Heart right ventricle (tissue), 16 donors: ENCODE measurements around the gene SIRT3. TPM values are rescaled to one million over a fixed set of nuclear protein-coding genes. Genes with fewer than 3 reads are reported as not detected.

Source experiments
- ATAC-seq, 8 donors: fragments of 200-7000 bp; cut with Tn5 transposase; one replicate each; pipeline ENCODE4 v1.9.1; 2020; ENCODE audit warnings: mild to moderate bottlenecking in 8 of 8, moderate library complexity in 8 of 8, moderate number of reproducible peaks in 1 of 8
- DNase-seq, 2 donors: peaks; one replicate each; pipeline ENCODE4 v3.0.0-alpha.2; 2020
- H3K27ac ChIP-seq, 10 donors: fragments of 200-600 bp; sonication (generic) in 2 of 10; one replicate each; pipeline versions ENCODE4 v1.5.0 to v1.8.0; 2020 to 2022; ENCODE audit warnings: mild to moderate bottlenecking in 3 of 10
- H3K27me3 ChIP-seq, 7 donors: fragments of 200-600 bp; one replicate each; pipeline ENCODE4 v1.8.0; 2021 to 2022; ENCODE audit warnings: mild to moderate bottlenecking in 2 of 7
- H3K36me3 ChIP-seq, 9 donors: fragments of 200-600 bp; sonication (generic) in 1 of 9; one replicate each; pipeline versions ENCODE4 v1.5.0 to v1.8.0; 2020 to 2022; ENCODE audit warnings: mild to moderate bottlenecking in 2 of 9
- H3K4me1 ChIP-seq, 9 donors: fragments of 200-600 bp; sonication (generic) in 1 of 9; one replicate each; pipeline versions ENCODE4 v1.5.0 to v1.8.0; 2020 to 2022; ENCODE audit warnings: mild to moderate bottlenecking in 4 of 9
- H3K4me3 ChIP-seq, 10 donors: fragments of 200-600 bp; sonication (generic) in 2 of 10; one replicate each; pipeline versions ENCODE4 v1.5.0 to v1.8.0; 2020 to 2022; ENCODE audit warnings: mild to moderate bottlenecking in 7 of 10, moderate library complexity in 2 of 10
- H3K9me3 ChIP-seq, 11 donors: fragments of 200-600 bp in 10 of 11; sonication (generic) in 2 of 11; one replicate each; pipeline versions ENCODE4 v1.5.0 to v1.8.0; 2013 to 2022; ENCODE audit warnings: mild to moderate bottlenecking in 2 of 11, control low read depth in 1 of 11, moderate library complexity in 1 of 11
- WGBS, 2 donors: extraction: QIAGEN DNeasy Blood & Tissue Kit; methylation state at CpG; one replicate each; pipeline ENCODE4 v1.1.7; 2013; ENCODE audit warnings: inconsistent platforms in 1 of 2; 5-methylcytosine and 5-hydroxymethylcytosine counted together
- intact Hi-C, 10 donors: fragments of 100-400 bp; cut with DNase I; formaldehyde crosslinking; loops; one replicate each; pipeline versions ENCODE4 v1.11.1 to v1.14.2; 2022
- polyA plus RNA-seq, 2 donors: library from polyadenylated mRNA; stranded (reverse); fragments of 200-250 nt; gene quantifications; one replicate each; pipeline ENCODE4 v1.2.3, GENCODE V29; 2013
- total RNA-seq, 10 donors: library from RNA; stranded (reverse); fragmentation: NEBNext Ultra II Directional in 3 of 10; extraction: Animal tissue kit (Norgen Biotek cat#: 25700) in 3 of 10; gene quantifications; one replicate each; pipeline versions ENCODE4 v1.2.1 to v1.2.4, GENCODE V29; 2021 to 2023
- TF ChIP-seq, protein P1 (sequence below), 9 donors: fragments of 200-600 bp; sonication (generic) in 2 of 9; IDR thresholded peaks; one replicate each; pipeline versions ENCODE4 v1.5.0 to v1.8.0; 2021 to 2022; ENCODE audit warnings: antibody characterized with exemption in 9 of 9, mild to moderate bottlenecking in 5 of 9, moderate library complexity in 1 of 9
- donor health status: Arrhythmogenic right ventricular cardiomyopathy.
- donor health status: ischemic (EF 13 %, LVEDD 7.1; RV severe dilation, severe dysfunction).
- donor health status: healthy with polysubstance abuse.
- donor health status: DM: no; HTN: yes; CAD: no.
- donor health status: DM: no; HTN: no; CAD: no.
- donor health status: ischemic (EF 25% LVEDD 6.9; RV normal size, moderate dysfunction).
- donor health status: ischemic (EF 25% LVEDD 5.7; RV mildly dilated, moderate dysfunction).
- donor health status: healthy.
- donor health status: DM: yes; HTN: yes; CAD: no.
- donor health status: Ischemic cardiomyopathy.
- donor health status: ischemic (EF 35%, LVEDD 5.7; RV mildly dilated, moderate dysfunction).
- donor health status: nonischemic (EF 11% LVEDD 7.7; RV severe dilation, severe dysfunction).
- donor health status: DM: yes; HTN: yes; CAD: no.
- donor health status: PGD.
- donor health status: ischemic (EF 29% LVEDD 5.4; RV normal size, mild dysfunction).
- donor health status: nonischemic (EF 23%, LVEDD 6.1; RV moderate dilation, normal function).

The SIRT3 gene
- total and polyA plus RNA-seq, 12 donors, result 18.5 to 50.2 (median 34.9) TPM

DNA sequence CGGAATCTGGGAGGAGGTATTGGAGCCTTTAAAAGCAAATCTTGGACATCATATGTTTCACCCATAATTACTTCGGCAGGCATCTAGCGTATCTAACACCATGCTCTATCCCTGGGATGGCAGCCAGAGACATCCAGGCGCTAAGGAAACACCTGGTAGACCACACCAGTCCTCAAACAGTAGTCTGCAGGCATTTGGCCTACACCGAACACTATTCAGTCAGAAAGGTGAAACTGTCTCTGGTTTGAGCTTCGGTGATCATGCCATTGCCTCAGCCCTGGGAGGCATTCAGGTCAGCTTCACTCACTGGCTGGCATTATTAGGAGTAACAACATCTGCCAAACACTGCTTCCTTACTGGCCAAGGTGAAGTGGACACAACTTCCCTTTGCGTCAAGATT is 11.7 kb downstream of the SIRT3 start:
- H3K9me3 ChIP-seq, result no peaks in the 10 kb centered on the region
- H3K4me3 ChIP-seq, result no peak overlapping the region
- DNase-seq (no peak), ATAC-seq (peak in 2 of 8 donors; percentile 52 to 61)
- intact Hi-C loops, result no loop called here
- H3K4me1 ChIP-seq, result peaks cover 0 to 39% (median 0%) of the 10 kb centered on the region in 9 donors
- no peaks in the 10 kb centered on the region for H3K27me3 ChIP-seq
- peaks cover 0 to 31% (median 0%) of the 10 kb centered on the region in 9 donors for H3K36me3 ChIP-seq
- WGBS, 2 donors, result 72 to 87% methylated on average over 7 of the region's 7 CpGs
- peak overlapping the region in 2 of 10 donors; percentile 7 to 18 for H3K27ac ChIP-seq
- TF ChIP-seq, protein P1, sequence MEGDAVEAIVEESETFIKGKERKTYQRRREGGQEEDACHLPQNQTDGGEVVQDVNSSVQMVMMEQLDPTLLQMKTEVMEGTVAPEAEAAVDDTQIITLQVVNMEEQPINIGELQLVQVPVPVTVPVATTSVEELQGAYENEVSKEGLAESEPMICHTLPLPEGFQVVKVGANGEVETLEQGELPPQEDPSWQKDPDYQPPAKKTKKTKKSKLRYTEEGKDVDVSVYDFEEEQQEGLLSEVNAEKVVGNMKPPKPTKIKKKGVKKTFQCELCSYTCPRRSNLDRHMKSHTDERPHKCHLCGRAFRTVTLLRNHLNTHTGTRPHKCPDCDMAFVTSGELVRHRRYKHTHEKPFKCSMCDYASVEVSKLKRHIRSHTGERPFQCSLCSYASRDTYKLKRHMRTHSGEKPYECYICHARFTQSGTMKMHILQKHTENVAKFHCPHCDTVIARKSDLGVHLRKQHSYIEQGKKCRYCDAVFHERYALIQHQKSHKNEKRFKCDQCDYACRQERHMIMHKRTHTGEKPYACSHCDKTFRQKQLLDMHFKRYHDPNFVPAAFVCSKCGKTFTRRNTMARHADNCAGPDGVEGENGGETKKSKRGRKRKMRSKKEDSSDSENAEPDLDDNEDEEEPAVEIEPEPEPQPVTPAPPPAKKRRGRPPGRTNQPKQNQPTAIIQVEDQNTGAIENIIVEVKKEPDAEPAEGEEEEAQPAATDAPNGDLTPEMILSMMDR (IDR thresholded peaks at IDR 0.05), result no peak

DNA sequence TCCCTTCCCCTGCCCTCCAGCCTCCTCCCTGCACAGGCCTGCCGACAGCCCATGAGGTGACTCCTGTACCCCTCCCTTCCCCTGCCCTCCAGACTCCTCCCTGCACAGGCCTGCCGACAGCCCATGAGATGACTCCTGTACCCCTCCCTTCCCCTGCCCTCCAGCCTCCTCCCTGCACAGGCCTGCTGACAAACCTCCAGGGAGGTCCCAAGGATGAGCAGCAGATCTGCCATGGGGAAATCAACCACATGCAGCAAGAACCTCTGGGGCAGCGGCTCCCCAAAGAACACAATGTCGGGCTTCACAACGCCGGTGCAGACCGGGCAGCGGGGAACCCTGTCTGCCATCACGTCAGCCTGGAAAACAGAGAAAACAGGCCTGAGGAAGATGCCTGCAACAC is 12.3 kb downstream of the SIRT3 start:
- no peak for DNase-seq
- H3K36me3 ChIP-seq, result peaks cover 0 to 31% (median 0%) of the 10 kb centered on the region in 9 donors
- peak in 1 of 8 donors; percentile 14 for ATAC-seq
- WGBS, 2 donors, result 74 to 92% methylated on average over 7 to 9 of the region's 9 CpGs
- H3K27ac ChIP-seq, result peak overlapping the region in 2 of 10 donors; percentile 7 to 18
- H3K27me3 ChIP-seq, result no peaks in the 10 kb centered on the region
- intact Hi-C loops, result no loop called here
- H3K4me1 ChIP-seq, result peaks cover 0 to 39% (median 0%) of the 10 kb centered on the region in 9 donors
- TF ChIP-seq, protein P1 (IDR thresholded peaks at IDR 0.05), result no peak
- no peaks in the 10 kb centered on the region for H3K9me3 ChIP-seq
- no peak overlapping the region for H3K4me3 ChIP-seq

DNA sequence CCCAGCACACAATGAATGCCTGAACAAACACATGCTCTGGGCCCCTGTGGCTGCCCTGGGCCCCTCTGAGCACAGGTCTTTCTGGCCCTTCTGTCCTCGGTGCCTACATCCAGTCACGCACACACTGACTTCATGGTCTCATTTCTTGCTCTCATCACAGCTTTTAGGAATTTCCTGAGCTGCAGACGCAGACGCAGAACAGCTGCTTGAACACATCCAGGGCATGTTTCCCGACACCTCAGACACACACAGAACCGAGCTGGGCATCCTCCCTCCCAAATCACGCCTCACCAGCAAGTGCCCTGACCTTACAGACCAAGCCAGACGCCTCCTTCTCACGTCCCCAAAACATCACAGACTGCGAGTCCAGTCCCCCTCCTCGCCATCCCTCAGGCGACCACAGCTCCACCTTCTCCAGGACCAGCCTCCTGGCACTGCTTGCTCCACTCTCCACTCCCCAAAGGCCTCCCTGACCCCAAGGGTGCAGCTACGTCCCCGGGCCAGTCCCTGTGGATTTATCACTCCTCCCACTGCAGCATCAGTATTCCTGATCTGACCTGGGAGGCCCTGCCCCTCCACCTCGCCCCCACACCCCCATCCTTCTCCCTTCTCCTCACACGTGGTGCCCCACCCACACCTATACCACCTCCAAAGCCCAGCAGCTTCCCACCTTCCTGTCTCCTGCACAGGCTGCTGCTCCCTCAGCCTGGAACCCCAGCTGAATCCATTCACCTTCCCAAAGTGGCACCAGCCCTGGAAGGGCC is 12.9 kb downstream of the SIRT3 start:
- TF ChIP-seq, protein P1 (IDR thresholded peaks at IDR 0.05), result no peak
- ATAC-seq, result peak in 2 of 8 donors; percentile 27
- H3K27me3 ChIP-seq, result no peaks in the 10 kb centered on the region
- no peaks in the 10 kb centered on the region for H3K9me3 ChIP-seq
- H3K4me1 ChIP-seq, result peaks cover 0 to 39% (median 0%) of the 10 kb centered on the region in 9 donors
- H3K4me3 ChIP-seq, result no peak overlapping the region
- no peak for DNase-seq
- 77 to 81% methylated on average over 16 of the region's 16 CpGs for WGBS, 2 donors
- intact Hi-C loops, result no loop called here
- peak overlapping the region in 2 of 10 donors; percentile 3 to 60 for H3K27ac ChIP-seq
- H3K36me3 ChIP-seq, result peaks cover 0 to 37% (median 5%) of the 10 kb centered on the region in 9 donors

DNA sequence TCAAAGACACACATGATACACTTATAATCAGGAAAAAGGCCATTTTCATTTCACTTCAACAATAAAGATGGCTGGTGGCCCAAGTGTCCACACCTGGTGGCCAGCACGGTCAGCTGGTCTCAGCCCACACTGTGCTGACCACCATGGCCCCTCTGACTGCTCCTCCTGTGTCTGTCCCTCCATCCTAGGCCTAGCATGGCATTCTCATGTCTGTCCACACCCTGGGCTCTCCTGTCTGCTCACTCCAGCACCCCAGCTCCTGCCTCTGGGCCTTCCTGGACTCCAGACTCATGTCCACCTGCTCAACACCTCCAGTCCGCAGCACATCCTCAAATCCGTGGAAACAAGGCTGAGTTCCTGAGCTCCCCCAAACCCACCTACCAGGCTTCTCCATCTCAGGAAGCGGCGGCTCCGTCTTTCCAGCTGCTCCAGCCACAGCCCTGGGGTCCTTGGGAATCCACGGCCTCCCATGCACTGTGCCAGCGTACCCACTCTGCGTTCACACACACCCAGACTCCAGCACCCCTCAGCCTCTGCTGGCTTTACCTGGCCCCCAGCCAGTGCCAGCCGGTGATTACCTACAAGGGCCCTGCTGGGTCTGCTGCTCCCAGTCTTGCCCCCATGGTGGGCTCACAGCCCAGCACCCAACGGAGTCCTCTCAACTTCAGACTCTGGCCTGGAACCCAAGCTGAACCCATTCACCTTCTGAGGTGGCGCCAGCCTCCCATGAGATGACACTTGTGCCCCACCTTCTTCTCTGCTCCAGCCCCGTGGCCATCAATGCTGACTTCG is 13.9 kb downstream of the SIRT3 start:
- H3K4me1 ChIP-seq, result peaks cover 0 to 35% (median 0%) of the 10 kb centered on the region in 9 donors
- DNase-seq (no peak), ATAC-seq (peak in 1 of 8 donors; percentile 58)
- no peak overlapping the region for H3K4me3 ChIP-seq
- H3K27me3 ChIP-seq, result no peaks in the 10 kb centered on the region
- 94 to 95% methylated on average over 14 of the region's 14 CpGs for WGBS, 2 donors
- TF ChIP-seq, protein P1 (IDR thresholded peaks at IDR 0.05), result no peak
- peaks cover 0 to 47% (median 12%) of the 10 kb centered on the region in 9 donors for H3K36me3 ChIP-seq
- H3K27ac ChIP-seq, result peak overlapping the region in 3 of 10 donors; percentile 26 to 60 (median 49)
- H3K9me3 ChIP-seq, result no peaks in the 10 kb centered on the region
- intact Hi-C loops, result no loop called here
